ENCODE results near the gene TAB2. TPM values are rescaled to one million over a fixed set of nuclear protein-coding genes. Genes with fewer than 3 reads are reported as not detected.

TAB2 gene
- total RNA-seq, 4 donors from 2014 or later: 80.2 to 98.8 (median 91.2) TPM

GRCh38 chr6:149334682-149335160 lies 17.2 kb downstream of the TAB2 start:
- no peaks in the 10 kb centered on the region for H3K36me3 ChIP-seq
- WGBS: 25% methylated on average over 2 of the region's 2 CpGs
- no peak overlapping the region for H3K4me3 ChIP-seq
- no peak for DNase-seq (ENCODE audit: extremely low spot score)
- no peaks in the 10 kb centered on the region for H3K9me3 ChIP-seq
- peak overlapping the region; percentile 4 to 49 (median 13) for H3K27ac ChIP-seq (replicated peaks in 1 of 4)
- H3K27me3 ChIP-seq: no peaks in the 10 kb centered on the region
- TF ChIP-seq POLR2AphosphoS5 (IDR thresholded peaks at IDR 0.05) (no peak), POLR2A (IDR thresholded peaks at IDR 0.05; ENCODE audit: low read depth) (no peak), CTCF (IDR thresholded peaks at IDR 0.05) (no peak), EP300 (IDR thresholded peaks at IDR 0.05) (no peak)
- intact Hi-C loops (cut with DNase I): no loop called here
- H3K4me1 ChIP-seq: peaks cover 64 to 91% (median 88%) of the 10 kb centered on the region in 4 donors

- Histone ChIP-seq H3K4me1 (peaks cover 60 to 95% (median 89%) of the 10 kb centered on the region in 4 donors), H3K36me3 (no peaks in the 10 kb centered on the region), H3K27ac (replicated peaks in 1 of 4) (no peak overlapping the region), H3K9me3 (no peaks in the 10 kb centered on the region), H3K4me3 (peak overlapping the region in 1 of 4 donors; percentile 16), H3K27me3 (no peaks in the 10 kb centered on the region)
- intact Hi-C loops (cut with DNase I): no loop called here
- no peak for DNase-seq (ENCODE audit: extremely low spot score)
- TF ChIP-seq POLR2A (IDR thresholded peaks at IDR 0.05; ENCODE audit: low read depth) (no peak), POLR2AphosphoS5 (IDR thresholded peaks at IDR 0.05) (no peak), EP300 (IDR thresholded peaks at IDR 0.05) (no peak), CTCF (IDR thresholded peaks at IDR 0.05) (no peak)
- WGBS: 50% methylated on average over 4 of the region's 4 CpGs
Measured at GRCh38 chr6:149335924-149336608, 18.6 kb downstream of the TAB2 start.

GRCh38 chr6:149336609-149336928 lies 19.1 kb downstream of the TAB2 start:
- H3K4me1 ChIP-seq: peaks cover 57 to 95% (median 89%) of the 10 kb centered on the region in 4 donors
- TF ChIP-seq CTCF (IDR thresholded peaks at IDR 0.05): no peak
- TF ChIP-seq EP300 (IDR thresholded peaks at IDR 0.05): no peak
- TF ChIP-seq POLR2A (IDR thresholded peaks at IDR 0.05; ENCODE audit: low read depth): no peak
- no peak for TF ChIP-seq POLR2AphosphoS5 (IDR thresholded peaks at IDR 0.05)
- intact Hi-C loops (cut with DNase I): no loop called here
- DNase-seq (ENCODE audit: extremely low spot score): no peak
- H3K36me3 ChIP-seq: no peaks in the 10 kb centered on the region
- no peak overlapping the region for H3K27ac ChIP-seq (replicated peaks in 1 of 4)
- H3K9me3 ChIP-seq: no peaks in the 10 kb centered on the region
- no peak overlapping the region for H3K4me3 ChIP-seq
- H3K27me3 ChIP-seq: no peaks in the 10 kb centered on the region

DNA sequence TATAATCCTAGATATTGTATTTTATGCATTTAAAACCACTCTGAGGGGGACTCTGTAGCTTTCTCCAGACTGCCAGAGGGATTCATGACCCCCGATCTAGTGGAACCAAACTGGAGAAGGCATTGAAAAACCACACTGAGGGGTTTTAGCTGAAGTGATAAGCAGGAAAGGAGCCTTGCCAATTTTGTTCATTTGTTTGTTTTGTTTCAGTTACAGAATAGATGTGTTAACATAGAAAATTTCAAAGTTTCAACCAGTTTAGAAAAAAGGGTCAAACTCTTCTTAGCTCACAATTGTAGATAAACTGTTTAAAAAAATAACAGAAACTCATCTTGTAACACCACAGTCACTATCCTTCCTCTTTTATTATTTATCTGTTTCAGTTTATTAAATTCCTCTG lies 19.8 kb downstream of the TAB2 start:
- DNase-seq (ENCODE audit: extremely low spot score): no peak
- Histone ChIP-seq H3K36me3 (no peaks in the 10 kb centered on the region), H3K4me3 (no peak overlapping the region), H3K27me3 (no peaks in the 10 kb centered on the region), H3K9me3 (no peaks in the 10 kb centered on the region), H3K27ac (replicated peaks in 1 of 4) (no peak overlapping the region), H3K4me1 (peaks cover 61 to 95% (median 88%) of the 10 kb centered on the region in 4 donors)
- TF ChIP-seq POLR2A (IDR thresholded peaks at IDR 0.05; ENCODE audit: low read depth): no peak
- TF ChIP-seq EP300 (IDR thresholded peaks at IDR 0.05): no peak
- TF ChIP-seq POLR2AphosphoS5 (IDR thresholded peaks at IDR 0.05): no peak
- intact Hi-C loops (cut with DNase I): no loop called here
- 78% methylated on average over 1 of the region's 1 CpG for WGBS

GRCh38 chr6:149340200-149340599 lies 22.7 kb downstream of the TAB2 start:
- no peaks in the 10 kb centered on the region for H3K27me3 ChIP-seq
- no peak overlapping the region for H3K4me3 ChIP-seq
- H3K27ac ChIP-seq (replicated peaks in 1 of 4): no peak overlapping the region
- intact Hi-C loops (cut with DNase I): no loop called here
- TF ChIP-seq POLR2AphosphoS5 (IDR thresholded peaks at IDR 0.05): no peak
- no peak for TF ChIP-seq EP300 (IDR thresholded peaks at IDR 0.05)
- TF ChIP-seq POLR2A (IDR thresholded peaks at IDR 0.05; ENCODE audit: low read depth): no peak
- no peak for TF ChIP-seq CTCF (IDR thresholded peaks at IDR 0.05)
- H3K4me1 ChIP-seq: peaks cover 49 to 91% (median 85%) of the 10 kb centered on the region in 4 donors
- WGBS: 86% methylated on average over 4 of the region's 4 CpGs
- H3K36me3 ChIP-seq: no peaks in the 10 kb centered on the region
- DNase-seq (ENCODE audit: extremely low spot score): no peak
- no peaks in the 10 kb centered on the region for H3K9me3 ChIP-seq

Measured in esophagus muscularis mucosa (tissue), 4 donors.